ENCODE measurements around the gene ISX. TPM values are rescaled to one million over a fixed set of nuclear protein-coding genes. Genes with fewer than 3 reads are reported as not detected.
"Not testable (repeated sequence)": the region's sequence is repeated elsewhere in the genome, so short reads cannot be mapped to it uniquely, and the experiment has no call there.

The ISX gene
- total and polyA plus RNA-seq, 2 donors (not counting 1 experiment from before 2014, with no cell fraction given): not detected

GRCh38 chr22:35023692-35024363 lies 42.1 kb upstream of the ISX start:
- H3K4me1 ChIP-seq (ENCODE audit: control insufficient read depth, extremely low read depth, insufficient read depth, low read length): no peaks in the 10 kb centered on the region
- TF ChIP-seq CTCF (conservative IDR thresholded peaks at IDR 0.05 in 1 of 2, IDR thresholded peaks at IDR 0.05 in 1 of 2; ENCODE audit: low read depth in 1 of 2, low read length in 2 of 2): peak; percentile 55 to 75
- no peak for TF ChIP-seq EZH2 (IDR thresholded peaks at IDR 0.05; ENCODE audit: low read length, missing control alignments)
- no peak overlapping the region for H3K4me2 ChIP-seq (ENCODE audit: extremely low read depth, insufficient read depth, low read length)
- H3K36me3 ChIP-seq (ENCODE audit: control insufficient read depth, insufficient read depth, low read length): no peaks in the 10 kb centered on the region
- peak; percentile 6 to 27 for DNase-seq (ENCODE audit: low read depth in 2 of 2)
- no peaks in the 10 kb centered on the region for H3K79me2 ChIP-seq (ENCODE audit: control insufficient read depth, insufficient read depth, low read length)
- no peaks in the 10 kb centered on the region for H3K27me3 ChIP-seq (ENCODE audit: control insufficient read depth, insufficient read depth, low read length)
- H3K9ac ChIP-seq (ENCODE audit: insufficient read depth, low read length): no peak overlapping the region
- H3K4me3 ChIP-seq (replicated peaks in 1 of 4; ENCODE audit: control extremely low read depth in 1 of 4, insufficient read depth in 1 of 4, low read depth in 3 of 4, low read length in 4 of 4): no peak overlapping the region
- no peaks in the 10 kb centered on the region for H3K9me3 ChIP-seq (ENCODE audit: control insufficient read depth, insufficient read depth, low read depth, low read length)
- no peak overlapping the region for H2AFZ ChIP-seq (ENCODE audit: low read length)
- H3K27ac ChIP-seq (ENCODE audit: insufficient read depth, low read length): no peak overlapping the region
- H4K20me1 ChIP-seq (ENCODE audit: control insufficient read depth, extremely low read depth, insufficient read depth, low read length): no peaks in the 10 kb centered on the region

DNA sequence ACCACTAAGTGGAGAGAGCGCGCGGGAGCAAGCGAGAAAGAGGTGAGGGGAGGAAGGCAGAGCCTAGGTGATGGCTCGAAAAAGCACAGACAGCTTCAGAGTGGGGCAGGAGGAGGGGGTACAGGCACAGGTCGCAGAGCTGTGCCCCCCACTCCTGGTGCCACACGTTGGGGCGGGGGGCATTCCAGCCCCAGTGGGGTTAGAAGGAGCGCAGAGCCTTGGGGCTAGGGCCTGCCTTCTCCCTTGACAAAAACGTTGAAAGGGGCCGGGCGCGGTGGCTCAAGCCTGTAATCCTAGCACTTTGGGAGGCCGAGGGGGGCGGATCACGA lies 41.6 kb upstream of the ISX start:
- DNase-seq (ENCODE audit: low read depth in 2 of 2): no peak
- no peak overlapping the region for H3K9ac ChIP-seq (ENCODE audit: insufficient read depth, low read length)
- H4K20me1 ChIP-seq (ENCODE audit: control insufficient read depth, extremely low read depth, insufficient read depth, low read length): no peaks in the 10 kb centered on the region
- H3K36me3 ChIP-seq (ENCODE audit: control insufficient read depth, insufficient read depth, low read length): no peaks in the 10 kb centered on the region
- H3K27ac ChIP-seq (ENCODE audit: insufficient read depth, low read length): no peak overlapping the region
- H3K4me1 ChIP-seq (ENCODE audit: control insufficient read depth, extremely low read depth, insufficient read depth, low read length): no peaks in the 10 kb centered on the region
- no peaks in the 10 kb centered on the region for H3K27me3 ChIP-seq (ENCODE audit: control insufficient read depth, insufficient read depth, low read length)
- H3K4me2 ChIP-seq (ENCODE audit: extremely low read depth, insufficient read depth, low read length): no peak overlapping the region
- no peak overlapping the region for H3K4me3 ChIP-seq (replicated peaks in 1 of 4; ENCODE audit: control extremely low read depth in 1 of 4, insufficient read depth in 1 of 4, low read depth in 3 of 4, low read length in 4 of 4)
- no peaks in the 10 kb centered on the region for H3K79me2 ChIP-seq (ENCODE audit: control insufficient read depth, insufficient read depth, low read length)
- H2AFZ ChIP-seq (ENCODE audit: low read length): no peak overlapping the region
- H3K9me3 ChIP-seq (ENCODE audit: control insufficient read depth, insufficient read depth, low read depth, low read length): no peaks in the 10 kb centered on the region
- TF ChIP-seq EZH2 (IDR thresholded peaks at IDR 0.05; ENCODE audit: low read length, missing control alignments) (no peak), CTCF (conservative IDR thresholded peaks at IDR 0.05 in 1 of 2, IDR thresholded peaks at IDR 0.05 in 1 of 2; ENCODE audit: low read depth in 1 of 2, low read length in 2 of 2) (no peak)

DNA sequence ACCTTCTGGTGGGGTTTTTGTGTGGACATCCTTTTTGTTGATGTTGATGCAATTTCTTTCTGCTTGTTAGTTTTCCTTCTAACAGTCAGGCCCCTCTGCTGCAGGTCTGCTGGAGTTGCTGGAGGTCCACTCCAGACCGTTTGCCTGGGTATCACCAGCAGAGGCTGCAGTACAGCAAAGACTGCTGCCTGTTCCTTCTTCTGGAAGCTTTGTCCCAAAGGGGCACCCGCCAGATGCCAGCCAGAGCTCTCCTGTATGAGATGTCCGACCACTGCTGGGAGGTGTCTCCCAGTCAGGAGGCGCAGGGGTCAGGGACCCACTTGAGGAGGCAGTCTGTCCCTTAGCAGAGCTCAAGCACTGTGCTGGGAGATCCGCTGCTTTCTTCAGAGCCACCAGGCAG lies 35.8 kb upstream of the ISX start:
- not testable (repeated sequence) for H3K27ac ChIP-seq (ENCODE audit: insufficient read depth, low read length); H3K4me1 ChIP-seq (ENCODE audit: control insufficient read depth, extremely low read depth, insufficient read depth, low read length); H3K9ac ChIP-seq (ENCODE audit: insufficient read depth, low read length); H4K20me1 ChIP-seq (ENCODE audit: control insufficient read depth, extremely low read depth, insufficient read depth, low read length); DNase-seq (ENCODE audit: low read depth in 2 of 2); H3K4me3 ChIP-seq (replicated peaks in 1 of 4; ENCODE audit: control extremely low read depth in 1 of 4, insufficient read depth in 1 of 4, low read depth in 3 of 4, low read length in 4 of 4); H3K36me3 ChIP-seq (ENCODE audit: control insufficient read depth, insufficient read depth, low read length); H3K79me2 ChIP-seq (ENCODE audit: control insufficient read depth, insufficient read depth, low read length); H3K27me3 ChIP-seq (ENCODE audit: control insufficient read depth, insufficient read depth, low read length); H2AFZ ChIP-seq (ENCODE audit: low read length); H3K4me2 ChIP-seq (ENCODE audit: extremely low read depth, insufficient read depth, low read length); H3K9me3 ChIP-seq (ENCODE audit: control insufficient read depth, insufficient read depth, low read depth, low read length)

Measured in fibroblast of lung (primary cell).